ENCODE data around the gene SEMA4D.

Gene SEMA4D

DNA sequence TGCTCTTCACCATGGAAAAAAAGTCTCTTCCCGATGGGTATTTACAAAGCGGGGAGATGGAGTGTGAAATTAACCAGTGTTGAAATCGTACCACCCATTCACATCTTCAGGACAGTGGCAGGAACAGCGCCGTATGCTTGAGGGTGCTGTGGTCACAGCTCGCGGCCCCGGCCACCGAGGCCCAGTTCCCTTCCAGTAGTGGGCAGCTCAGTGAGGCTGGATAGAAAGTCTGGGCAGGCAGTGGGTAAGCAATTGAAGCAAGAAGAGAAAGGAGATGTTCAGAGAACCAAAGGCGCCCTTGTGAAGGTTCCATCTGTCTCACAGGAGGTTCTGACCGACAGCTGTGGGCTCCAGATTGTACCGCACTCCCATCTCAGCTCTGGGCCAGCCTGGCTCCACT is 120.5 kb downstream of the SEMA4D start:
- no peak overlapping the region for H4K5ac ChIP-seq (ENCODE audit: low read length)
- H4K8ac ChIP-seq (ENCODE audit: low read depth, low read length): no peak overlapping the region
- H3K27ac ChIP-seq (ENCODE audit: low read depth, low read length): no peak overlapping the region
- H3K9ac ChIP-seq (ENCODE audit: low read length): no peak overlapping the region
- no peak overlapping the region for H2BK15ac ChIP-seq (replicated peaks; ENCODE audit: low read depth)
- H3K79me2 ChIP-seq (ENCODE audit: control insufficient read depth, insufficient read depth, low read length): no peaks in the 10 kb centered on the region
- no peak overlapping the region for H3K56ac ChIP-seq (ENCODE audit: low read length)
- no peaks in the 10 kb centered on the region for H3K27me3 ChIP-seq (ENCODE audit: insufficient read depth, low read length, poor library complexity)
- H3K4me2 ChIP-seq (ENCODE audit: low read length): no peak overlapping the region
- H3K18ac ChIP-seq (ENCODE audit: low read length): no peak overlapping the region
- H3K4me1 ChIP-seq (ENCODE audit: control insufficient read depth, low read depth, low read length): peaks cover 1% of the 10 kb centered on the region
- no peaks in the 10 kb centered on the region for H3K79me1 ChIP-seq (ENCODE audit: low read length)
- no peak overlapping the region for H3K4me3 ChIP-seq (ENCODE audit: low read length)
- no peak overlapping the region for H2BK5ac ChIP-seq (ENCODE audit: low read length)
- no peaks in the 10 kb centered on the region for H3K36me3 ChIP-seq (ENCODE audit: control insufficient read depth, insufficient read depth, low read length)
- H2AK5ac ChIP-seq (ENCODE audit: low read length): no peak overlapping the region
- no peak for DNase-seq
- H2BK120ac ChIP-seq (ENCODE audit: low read depth, low read length): no peak overlapping the region
- H3K4ac ChIP-seq (ENCODE audit: low read depth, low read length): no peak overlapping the region
- no peak overlapping the region for H3K23ac ChIP-seq (ENCODE audit: low read length)
- WGBS (ENCODE audit: extremely low coverage, insufficient coverage, low lambda C conversion rate): no CpG with 5 or more reads among the region's 12 CpGs

DNA sequence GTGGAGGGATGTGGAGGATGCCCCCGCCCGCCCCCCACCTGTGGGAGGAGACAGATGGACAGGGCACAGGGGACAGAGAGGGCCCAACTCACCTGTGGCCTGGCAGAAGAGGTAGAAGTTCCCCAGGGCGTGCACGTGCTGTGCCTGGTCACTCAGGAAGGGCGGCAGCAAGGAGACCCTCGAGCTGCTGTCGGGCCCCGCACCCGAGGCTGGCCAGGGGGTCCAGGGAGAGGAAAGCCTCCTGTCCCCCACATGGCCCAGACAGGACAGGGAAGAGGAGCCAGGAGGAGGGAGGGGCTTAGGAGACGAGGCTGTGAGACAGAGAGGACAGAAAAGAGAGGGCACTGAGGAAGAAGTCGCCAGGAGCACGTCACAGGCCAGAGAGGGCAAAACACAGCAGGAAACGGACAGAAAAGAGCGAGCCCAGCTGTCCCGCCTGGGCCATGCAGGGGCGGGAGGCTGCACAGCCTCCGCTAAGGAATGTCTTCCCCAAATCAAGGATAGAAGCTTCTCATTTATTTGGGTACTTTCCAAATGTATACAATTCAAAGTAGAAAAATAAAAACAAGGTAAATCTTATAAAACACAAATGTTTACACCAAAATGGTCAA is 121.1 kb downstream of the SEMA4D start:
- H3K27me3 ChIP-seq (ENCODE audit: insufficient read depth, low read length, poor library complexity): no peaks in the 10 kb centered on the region
- no peak overlapping the region for H4K5ac ChIP-seq (ENCODE audit: low read length)
- H3K27ac ChIP-seq (ENCODE audit: low read depth, low read length): no peak overlapping the region
- H2AK5ac ChIP-seq (ENCODE audit: low read length): no peak overlapping the region
- no peak overlapping the region for H3K23ac ChIP-seq (ENCODE audit: low read length)
- no peak overlapping the region for H3K4ac ChIP-seq (ENCODE audit: low read depth, low read length)
- H3K9ac ChIP-seq (ENCODE audit: low read length): no peak overlapping the region
- H2BK15ac ChIP-seq (replicated peaks; ENCODE audit: low read depth): no peak overlapping the region
- no peak overlapping the region for H4K8ac ChIP-seq (ENCODE audit: low read depth, low read length)
- no peak overlapping the region for H2BK120ac ChIP-seq (ENCODE audit: low read depth, low read length)
- H3K4me3 ChIP-seq (ENCODE audit: low read length): no peak overlapping the region
- DNase-seq: no peak
- no peaks in the 10 kb centered on the region for H3K79me2 ChIP-seq (ENCODE audit: control insufficient read depth, insufficient read depth, low read length)
- H3K4me2 ChIP-seq (ENCODE audit: low read length): no peak overlapping the region
- no peaks in the 10 kb centered on the region for H3K36me3 ChIP-seq (ENCODE audit: control insufficient read depth, insufficient read depth, low read length)
- H3K79me1 ChIP-seq (ENCODE audit: low read length): no peaks in the 10 kb centered on the region
- WGBS (ENCODE audit: extremely low coverage, insufficient coverage, low lambda C conversion rate): no CpG with 5 or more reads among the region's 17 CpGs
- no peak overlapping the region for H2BK5ac ChIP-seq (ENCODE audit: low read length)
- no peak overlapping the region for H3K56ac ChIP-seq (ENCODE audit: low read length)
- peaks cover 1% of the 10 kb centered on the region for H3K4me1 ChIP-seq (ENCODE audit: control insufficient read depth, low read depth, low read length)
- no peak overlapping the region for H3K18ac ChIP-seq (ENCODE audit: low read length)

DNA sequence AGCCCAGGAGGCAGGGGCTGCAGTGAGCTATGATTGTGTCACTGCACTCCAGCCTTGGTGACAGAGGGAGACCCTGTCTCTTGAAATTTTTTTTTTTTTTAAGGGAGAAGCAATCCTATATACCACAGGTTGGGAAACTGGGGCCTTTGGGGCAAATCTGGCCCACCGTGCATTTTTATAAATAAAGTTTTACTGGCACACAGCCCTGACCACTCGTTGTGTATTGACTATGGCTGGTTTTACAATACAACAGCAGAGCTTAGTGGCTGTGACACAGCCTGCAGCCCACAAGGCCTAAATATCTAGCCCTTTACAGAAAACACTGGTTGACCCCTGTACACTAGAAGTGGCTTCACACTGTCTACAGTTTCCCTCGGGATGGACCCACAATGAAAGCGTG is 121.6 kb downstream of the SEMA4D start:
- H3K79me2 ChIP-seq (ENCODE audit: control insufficient read depth, insufficient read depth, low read length): no peaks in the 10 kb centered on the region
- no peak overlapping the region for H2AK5ac ChIP-seq (ENCODE audit: low read length)
- no peak overlapping the region for H4K5ac ChIP-seq (ENCODE audit: low read length)
- no peak overlapping the region for H3K18ac ChIP-seq (ENCODE audit: low read length)
- no peak overlapping the region for H3K27ac ChIP-seq (ENCODE audit: low read depth, low read length)
- no peak overlapping the region for H3K23ac ChIP-seq (ENCODE audit: low read length)
- H3K4me1 ChIP-seq (ENCODE audit: control insufficient read depth, low read depth, low read length): peaks cover 1% of the 10 kb centered on the region
- H2BK15ac ChIP-seq (replicated peaks; ENCODE audit: low read depth): no peak overlapping the region
- no peak overlapping the region for H3K4ac ChIP-seq (ENCODE audit: low read depth, low read length)
- no peak overlapping the region for H3K4me2 ChIP-seq (ENCODE audit: low read length)
- no peak overlapping the region for H3K9ac ChIP-seq (ENCODE audit: low read length)
- H3K79me1 ChIP-seq (ENCODE audit: low read length): no peaks in the 10 kb centered on the region
- H3K27me3 ChIP-seq (ENCODE audit: insufficient read depth, low read length, poor library complexity): no peaks in the 10 kb centered on the region
- H2BK120ac ChIP-seq (ENCODE audit: low read depth, low read length): no peak overlapping the region
- no peaks in the 10 kb centered on the region for H3K36me3 ChIP-seq (ENCODE audit: control insufficient read depth, insufficient read depth, low read length)
- no peak overlapping the region for H4K8ac ChIP-seq (ENCODE audit: low read depth, low read length)
- no peak overlapping the region for H3K4me3 ChIP-seq (ENCODE audit: low read length)
- WGBS (ENCODE audit: extremely low coverage, insufficient coverage, low lambda C conversion rate): no CpG with 5 or more reads among the region's 4 CpGs
- H3K56ac ChIP-seq (ENCODE audit: low read length): no peak overlapping the region
- no peak for DNase-seq
- H2BK5ac ChIP-seq (ENCODE audit: low read length): no peak overlapping the region

DNA sequence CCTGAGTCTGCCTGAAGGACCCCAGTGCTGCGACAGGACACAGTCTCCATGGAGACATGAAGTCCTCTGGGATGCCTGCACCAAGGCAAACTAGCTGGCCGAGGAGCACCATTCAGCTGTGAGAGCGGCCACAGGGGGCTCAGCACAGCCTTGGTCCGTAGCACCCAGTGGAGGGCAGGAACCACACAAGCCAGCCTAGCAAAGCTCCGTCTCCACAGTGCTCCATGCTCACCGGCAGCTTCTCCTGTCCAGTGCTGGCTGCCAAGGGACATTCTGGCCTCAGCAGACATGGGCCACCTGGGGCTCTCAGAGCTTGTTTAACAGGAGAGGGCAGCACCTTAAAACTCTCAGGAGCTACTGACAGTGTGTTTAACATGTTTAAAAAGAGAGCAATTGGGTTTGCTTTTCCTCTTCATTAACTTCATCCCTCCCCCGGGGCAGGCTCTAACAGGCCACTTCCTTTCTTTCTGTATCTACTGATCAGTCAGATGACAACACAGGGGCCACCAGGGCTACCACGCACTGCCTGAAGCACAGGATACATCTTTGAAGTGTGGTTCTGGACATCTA is 122.6 kb downstream of the SEMA4D start:
- no peak overlapping the region for H4K8ac ChIP-seq (ENCODE audit: low read depth, low read length)
- H3K4me3 ChIP-seq (ENCODE audit: low read length): no peak overlapping the region
- no peaks in the 10 kb centered on the region for H3K27me3 ChIP-seq (ENCODE audit: insufficient read depth, low read length, poor library complexity)
- H3K18ac ChIP-seq (ENCODE audit: low read length): no peak overlapping the region
- no peak overlapping the region for H3K23ac ChIP-seq (ENCODE audit: low read length)
- DNase-seq: peak; percentile 54
- no peak overlapping the region for H3K27ac ChIP-seq (ENCODE audit: low read depth, low read length)
- no peak overlapping the region for H2AK5ac ChIP-seq (ENCODE audit: low read length)
- no peak overlapping the region for H2BK5ac ChIP-seq (ENCODE audit: low read length)
- no peak overlapping the region for H3K56ac ChIP-seq (ENCODE audit: low read length)
- H3K4me2 ChIP-seq (ENCODE audit: low read length): no peak overlapping the region
- H3K79me2 ChIP-seq (ENCODE audit: control insufficient read depth, insufficient read depth, low read length): no peaks in the 10 kb centered on the region
- no peak overlapping the region for H2BK15ac ChIP-seq (replicated peaks; ENCODE audit: low read depth)
- no peak overlapping the region for H3K9ac ChIP-seq (ENCODE audit: low read length)
- no peaks in the 10 kb centered on the region for H3K36me3 ChIP-seq (ENCODE audit: control insufficient read depth, insufficient read depth, low read length)
- peaks cover 1% of the 10 kb centered on the region for H3K4me1 ChIP-seq (ENCODE audit: control insufficient read depth, low read depth, low read length)
- H4K5ac ChIP-seq (ENCODE audit: low read length): no peak overlapping the region
- no peak overlapping the region for H3K4ac ChIP-seq (ENCODE audit: low read depth, low read length)
- no CpG with 5 or more reads among the region's 8 CpGs for WGBS (ENCODE audit: extremely low coverage, insufficient coverage, low lambda C conversion rate)
- H2BK120ac ChIP-seq (ENCODE audit: low read depth, low read length): no peak overlapping the region
- no peaks in the 10 kb centered on the region for H3K79me1 ChIP-seq (ENCODE audit: low read length)

DNA sequence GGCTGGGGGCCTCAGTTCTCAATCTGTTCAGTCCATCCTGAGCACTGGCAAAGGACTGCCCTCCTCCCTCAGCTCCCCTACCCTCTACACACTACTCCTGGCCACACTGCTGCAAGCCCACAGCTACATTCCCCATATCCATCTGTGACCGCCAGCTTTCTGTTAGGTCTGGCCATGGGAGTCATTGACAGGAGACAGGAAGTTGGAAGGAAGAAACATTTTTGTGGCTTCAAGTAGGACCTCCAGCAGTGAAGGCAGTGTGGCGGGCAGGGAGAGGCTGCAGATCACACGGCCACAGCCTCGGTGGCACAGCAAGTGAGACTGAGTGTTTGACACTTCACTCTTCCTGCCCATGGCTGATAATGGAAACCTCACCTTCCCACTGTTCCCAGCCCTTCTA is 123.7 kb downstream of the SEMA4D start:
- no peak overlapping the region for H3K4ac ChIP-seq (ENCODE audit: low read depth, low read length)
- no peak overlapping the region for H2BK120ac ChIP-seq (ENCODE audit: low read depth, low read length)
- H3K4me1 ChIP-seq (ENCODE audit: control insufficient read depth, low read depth, low read length): peaks cover 1% of the 10 kb centered on the region
- H4K8ac ChIP-seq (ENCODE audit: low read depth, low read length): no peak overlapping the region
- no peak overlapping the region for H3K4me3 ChIP-seq (ENCODE audit: low read length)
- H3K18ac ChIP-seq (ENCODE audit: low read length): no peak overlapping the region
- H3K79me1 ChIP-seq (ENCODE audit: low read length): no peaks in the 10 kb centered on the region
- WGBS (ENCODE audit: extremely low coverage, insufficient coverage, low lambda C conversion rate): no CpG with 5 or more reads among the region's 4 CpGs
- no peak for DNase-seq
- no peaks in the 10 kb centered on the region for H3K79me2 ChIP-seq (ENCODE audit: control insufficient read depth, insufficient read depth, low read length)
- no peak overlapping the region for H3K9ac ChIP-seq (ENCODE audit: low read length)
- no peak overlapping the region for H2BK5ac ChIP-seq (ENCODE audit: low read length)
- H3K27ac ChIP-seq (ENCODE audit: low read depth, low read length): no peak overlapping the region
- H3K23ac ChIP-seq (ENCODE audit: low read length): no peak overlapping the region
- no peak overlapping the region for H3K56ac ChIP-seq (ENCODE audit: low read length)
- no peak overlapping the region for H2AK5ac ChIP-seq (ENCODE audit: low read length)
- no peak overlapping the region for H3K4me2 ChIP-seq (ENCODE audit: low read length)
- H4K5ac ChIP-seq (ENCODE audit: low read length): no peak overlapping the region
- H3K27me3 ChIP-seq (ENCODE audit: insufficient read depth, low read length, poor library complexity): no peaks in the 10 kb centered on the region
- no peaks in the 10 kb centered on the region for H3K36me3 ChIP-seq (ENCODE audit: control insufficient read depth, insufficient read depth, low read length)
- no peak overlapping the region for H2BK15ac ChIP-seq (replicated peaks; ENCODE audit: low read depth)

DNA sequence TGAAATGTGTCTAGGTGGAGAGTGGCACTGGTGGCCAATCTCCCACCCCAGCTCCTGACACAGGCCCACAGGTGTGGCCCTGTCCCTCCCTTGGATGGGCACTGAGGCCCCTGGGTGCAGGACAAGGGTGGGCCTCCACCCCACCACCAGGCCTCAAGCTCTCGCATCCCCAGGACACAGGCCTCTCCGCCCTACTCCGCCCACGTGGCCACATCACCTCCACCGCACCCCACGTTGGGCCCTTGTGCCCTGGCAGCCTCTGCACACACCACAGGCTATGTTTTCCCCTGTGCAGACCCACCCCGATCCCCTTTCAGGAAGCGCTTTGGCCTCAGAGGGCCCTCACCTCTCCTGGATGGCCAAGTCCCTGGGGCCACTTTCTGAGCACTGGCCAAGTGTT is 124.9 kb downstream of the SEMA4D start:
- Histone ChIP-seq H3K4me2 (ENCODE audit: low read length) (no peak overlapping the region), H3K79me2 (ENCODE audit: control insufficient read depth, insufficient read depth, low read length) (no peaks in the 10 kb centered on the region), H3K79me1 (ENCODE audit: low read length) (no peaks in the 10 kb centered on the region), H4K5ac (ENCODE audit: low read length) (no peak overlapping the region), H3K27ac (ENCODE audit: low read depth, low read length) (no peak overlapping the region), H3K9ac (ENCODE audit: low read length) (no peak overlapping the region), H4K8ac (ENCODE audit: low read depth, low read length) (no peak overlapping the region), H3K23ac (ENCODE audit: low read length) (no peak overlapping the region), H3K27me3 (ENCODE audit: insufficient read depth, low read length, poor library complexity) (no peaks in the 10 kb centered on the region), H2AK5ac (ENCODE audit: low read length) (no peak overlapping the region), H2BK15ac (replicated peaks; ENCODE audit: low read depth) (no peak overlapping the region), H3K18ac (ENCODE audit: low read length) (no peak overlapping the region), H3K56ac (ENCODE audit: low read length) (no peak overlapping the region), H2BK5ac (ENCODE audit: low read length) (no peak overlapping the region), H3K4me1 (ENCODE audit: control insufficient read depth, low read depth, low read length) (peaks cover 1% of the 10 kb centered on the region), H3K4ac (ENCODE audit: low read depth, low read length) (no peak overlapping the region), H3K36me3 (ENCODE audit: control insufficient read depth, insufficient read depth, low read length) (no peaks in the 10 kb centered on the region), H2BK120ac (ENCODE audit: low read depth, low read length) (no peak overlapping the region), H3K4me3 (ENCODE audit: low read length) (no peak overlapping the region)
- DNase-seq: no peak
- WGBS (ENCODE audit: extremely low coverage, insufficient coverage, low lambda C conversion rate): no CpG with 5 or more reads among the region's 8 CpGs

Data from mesendoderm (in vitro differentiated cells).